ENCODE data around the gene PRDM5. TPM values are rescaled to one million over a fixed set of nuclear protein-coding genes. Genes with fewer than 3 reads are reported as not detected.

The PRDM5 gene
- total and polyA plus RNA-seq, 4 donors: 4.4 to 26.0 (median 9.3) TPM

GRCh38 chr4:120858776-120859175 lies 63.8 kb downstream of the PRDM5 start:
- Histone ChIP-seq H3K27me3 (ENCODE audit: control insufficient read depth in 1 of 2, insufficient read depth in 2 of 2, low read length in 1 of 2) (no peaks in the 10 kb centered on the region), H3K4me1 (ENCODE audit: control insufficient read depth in 1 of 2, insufficient read depth in 2 of 2, low read length in 2 of 2) (no peaks in the 10 kb centered on the region), H3K4me3 (ENCODE audit: low read length in 2 of 2) (no peak overlapping the region), H3K36me3 (ENCODE audit: control insufficient read depth in 1 of 2, insufficient read depth in 2 of 2, low read length in 1 of 2) (no peaks in the 10 kb centered on the region), H3K9me3 (ENCODE audit: control insufficient read depth, low read length) (no peaks in the 10 kb centered on the region), H3K27ac (ENCODE audit: low read depth in 1 of 2, low read length in 2 of 2) (no peak overlapping the region)
- ATAC-seq (ENCODE audit: low FRiP score) (no peak), DNase-seq (no peak)
- intact Hi-C loops (cut with DNase I): no loop called here
- 59 to 63% methylated on average over 3 of the region's 3 CpGs for WGBS, 2 donors

GRCh38 chr4:120857312-120857711 lies 65.2 kb downstream of the PRDM5 start:
- no peak overlapping the region for H3K4me3 ChIP-seq (ENCODE audit: low read length in 2 of 2)
- H3K36me3 ChIP-seq (ENCODE audit: control insufficient read depth in 1 of 2, insufficient read depth in 2 of 2, low read length in 1 of 2): no peaks in the 10 kb centered on the region
- no peaks in the 10 kb centered on the region for H3K4me1 ChIP-seq (ENCODE audit: control insufficient read depth in 1 of 2, insufficient read depth in 2 of 2, low read length in 2 of 2)
- no peaks in the 10 kb centered on the region for H3K27me3 ChIP-seq (ENCODE audit: control insufficient read depth in 1 of 2, insufficient read depth in 2 of 2, low read length in 1 of 2)
- intact Hi-C loops (cut with DNase I): no loop called here
- WGBS, 2 donors: 54 to 59% methylated on average over 3 of the region's 3 CpGs
- H3K27ac ChIP-seq (ENCODE audit: low read depth in 1 of 2, low read length in 2 of 2): no peak overlapping the region
- ATAC-seq (ENCODE audit: low FRiP score) (no peak), DNase-seq (no peak)
- H3K9me3 ChIP-seq (ENCODE audit: control insufficient read depth, low read length): no peaks in the 10 kb centered on the region

GRCh38 chr4:120856294-120856693 lies 66.2 kb downstream of the PRDM5 start:
- 69% methylated on average over 2 of the region's 2 CpGs for WGBS, 2 donors
- no peaks in the 10 kb centered on the region for H3K36me3 ChIP-seq (ENCODE audit: control insufficient read depth in 1 of 2, insufficient read depth in 2 of 2, low read length in 1 of 2)
- H3K4me1 ChIP-seq (ENCODE audit: control insufficient read depth in 1 of 2, insufficient read depth in 2 of 2, low read length in 2 of 2): no peaks in the 10 kb centered on the region
- H3K27ac ChIP-seq (ENCODE audit: low read depth in 1 of 2, low read length in 2 of 2): no peak overlapping the region
- no peaks in the 10 kb centered on the region for H3K9me3 ChIP-seq (ENCODE audit: control insufficient read depth, low read length)
- DNase-seq: no peak
- intact Hi-C loops (cut with DNase I): no loop called here
- no peaks in the 10 kb centered on the region for H3K27me3 ChIP-seq (ENCODE audit: control insufficient read depth in 1 of 2, insufficient read depth in 2 of 2, low read length in 1 of 2)
- ATAC-seq (ENCODE audit: low FRiP score): no peak
- H3K4me3 ChIP-seq (ENCODE audit: low read length in 2 of 2): no peak overlapping the region

- intact Hi-C loops (cut with DNase I): no loop called here
- Histone ChIP-seq H3K27ac (ENCODE audit: low read depth in 1 of 2, low read length in 2 of 2) (no peak overlapping the region), H3K9me3 (ENCODE audit: control insufficient read depth, low read length) (no peaks in the 10 kb centered on the region), H3K36me3 (ENCODE audit: control insufficient read depth in 1 of 2, insufficient read depth in 2 of 2, low read length in 1 of 2) (no peaks in the 10 kb centered on the region), H3K27me3 (ENCODE audit: control insufficient read depth in 1 of 2, insufficient read depth in 2 of 2, low read length in 1 of 2) (no peaks in the 10 kb centered on the region), H3K4me1 (ENCODE audit: control insufficient read depth in 1 of 2, insufficient read depth in 2 of 2, low read length in 2 of 2) (no peaks in the 10 kb centered on the region), H3K4me3 (ENCODE audit: low read length in 2 of 2) (no peak overlapping the region)
- 70 to 83% methylated on average over 2 of the region's 2 CpGs for WGBS, 2 donors
- ATAC-seq (ENCODE audit: low FRiP score) (no peak), DNase-seq (no peak)
These were observed 67.1 kb downstream of the PRDM5 start for GRCh38 chr4:120855307-120856001.

GRCh38 chr4:120853161-120853935 lies 69.2 kb downstream of the PRDM5 start:
- ATAC-seq (ENCODE audit: low FRiP score) (peak; percentile 44), DNase-seq (no peak)
- H3K36me3 ChIP-seq (ENCODE audit: control insufficient read depth in 1 of 2, insufficient read depth in 2 of 2, low read length in 1 of 2): no peaks in the 10 kb centered on the region
- intact Hi-C loops (cut with DNase I): no loop called here
- H3K9me3 ChIP-seq (ENCODE audit: control insufficient read depth, low read length): no peaks in the 10 kb centered on the region
- H3K4me1 ChIP-seq (ENCODE audit: control insufficient read depth in 1 of 2, insufficient read depth in 2 of 2, low read length in 2 of 2): no peaks in the 10 kb centered on the region
- no peaks in the 10 kb centered on the region for H3K27me3 ChIP-seq (ENCODE audit: control insufficient read depth in 1 of 2, insufficient read depth in 2 of 2, low read length in 1 of 2)
- no peak overlapping the region for H3K27ac ChIP-seq (ENCODE audit: low read depth in 1 of 2, low read length in 2 of 2)
- WGBS, 2 donors: 43 to 59% methylated on average over 7 of the region's 7 CpGs
- no peak overlapping the region for H3K4me3 ChIP-seq (ENCODE audit: low read length in 2 of 2)

GRCh38 chr4:120850018-120850599 lies 72.4 kb downstream of the PRDM5 start:
- Histone ChIP-seq H3K27ac (ENCODE audit: low read depth in 1 of 2, low read length in 2 of 2) (no peak overlapping the region), H3K4me1 (ENCODE audit: control insufficient read depth in 1 of 2, insufficient read depth in 2 of 2, low read length in 2 of 2) (no peaks in the 10 kb centered on the region), H3K9me3 (ENCODE audit: control insufficient read depth, low read length) (no peaks in the 10 kb centered on the region), H3K27me3 (ENCODE audit: control insufficient read depth in 1 of 2, insufficient read depth in 2 of 2, low read length in 1 of 2) (no peaks in the 10 kb centered on the region), H3K36me3 (ENCODE audit: control insufficient read depth in 1 of 2, insufficient read depth in 2 of 2, low read length in 1 of 2) (no peaks in the 10 kb centered on the region), H3K4me3 (ENCODE audit: low read length in 2 of 2) (no peak overlapping the region)
- no peak for ATAC-seq (ENCODE audit: low FRiP score)
- WGBS, 2 donors: 44 to 55% methylated on average over 3 of the region's 3 CpGs
- intact Hi-C loops (cut with DNase I): no loop called here
- no peak for DNase-seq

- Histone ChIP-seq H3K36me3 (ENCODE audit: control insufficient read depth in 1 of 2, insufficient read depth in 2 of 2, low read length in 1 of 2) (no peaks in the 10 kb centered on the region), H3K4me3 (ENCODE audit: low read length in 2 of 2) (no peak overlapping the region), H3K9me3 (ENCODE audit: control insufficient read depth, low read length) (no peaks in the 10 kb centered on the region), H3K27me3 (ENCODE audit: control insufficient read depth in 1 of 2, insufficient read depth in 2 of 2, low read length in 1 of 2) (no peaks in the 10 kb centered on the region), H3K27ac (ENCODE audit: low read depth in 1 of 2, low read length in 2 of 2) (no peak overlapping the region), H3K4me1 (ENCODE audit: control insufficient read depth in 1 of 2, insufficient read depth in 2 of 2, low read length in 2 of 2) (no peaks in the 10 kb centered on the region)
- 85 to 89% methylated on average over 2 of the region's 2 CpGs for WGBS, 2 donors
- intact Hi-C loops (cut with DNase I): no loop called here
- DNase-seq (no peak), ATAC-seq (ENCODE audit: low FRiP score) (no peak)
These were observed 75.4 kb downstream of the PRDM5 start for GRCh38 chr4:120847019-120847582.

- Histone ChIP-seq H3K4me1 (ENCODE audit: control insufficient read depth in 1 of 2, insufficient read depth in 2 of 2, low read length in 2 of 2) (no peaks in the 10 kb centered on the region), H3K27ac (ENCODE audit: low read depth in 1 of 2, low read length in 2 of 2) (no peak overlapping the region), H3K36me3 (ENCODE audit: control insufficient read depth in 1 of 2, insufficient read depth in 2 of 2, low read length in 1 of 2) (no peaks in the 10 kb centered on the region), H3K27me3 (ENCODE audit: control insufficient read depth in 1 of 2, insufficient read depth in 2 of 2, low read length in 1 of 2) (no peaks in the 10 kb centered on the region), H3K4me3 (ENCODE audit: low read length in 2 of 2) (no peak overlapping the region), H3K9me3 (ENCODE audit: control insufficient read depth, low read length) (no peaks in the 10 kb centered on the region)
- intact Hi-C loops (cut with DNase I): no loop called here
- DNase-seq (no peak), ATAC-seq (ENCODE audit: low FRiP score) (no peak)
- 75 to 81% methylated on average over 2 of the region's 2 CpGs for WGBS, 2 donors
These were observed 78.0 kb downstream of the PRDM5 start for GRCh38 chr4:120844528-120844921.
